HG03558 (cell line): ENCODE results near the gene COL18A1.
"Not testable (repeated sequence)": the region's sequence is repeated elsewhere in the genome, so short reads cannot be mapped to it uniquely, and the experiment has no call there.

Experiments
- ATAC-seq: cut with Tn5 transposase; IDR thresholded peaks from one replicate; pipeline ENCODE4 v1.9.1; 2021; ENCODE audit warnings: moderate number of reproducible peaks; ENCODE audit not compliant: unreplicated experiment; ENCODE audit errors: extremely low read depth

Gene COL18A1

DNA sequence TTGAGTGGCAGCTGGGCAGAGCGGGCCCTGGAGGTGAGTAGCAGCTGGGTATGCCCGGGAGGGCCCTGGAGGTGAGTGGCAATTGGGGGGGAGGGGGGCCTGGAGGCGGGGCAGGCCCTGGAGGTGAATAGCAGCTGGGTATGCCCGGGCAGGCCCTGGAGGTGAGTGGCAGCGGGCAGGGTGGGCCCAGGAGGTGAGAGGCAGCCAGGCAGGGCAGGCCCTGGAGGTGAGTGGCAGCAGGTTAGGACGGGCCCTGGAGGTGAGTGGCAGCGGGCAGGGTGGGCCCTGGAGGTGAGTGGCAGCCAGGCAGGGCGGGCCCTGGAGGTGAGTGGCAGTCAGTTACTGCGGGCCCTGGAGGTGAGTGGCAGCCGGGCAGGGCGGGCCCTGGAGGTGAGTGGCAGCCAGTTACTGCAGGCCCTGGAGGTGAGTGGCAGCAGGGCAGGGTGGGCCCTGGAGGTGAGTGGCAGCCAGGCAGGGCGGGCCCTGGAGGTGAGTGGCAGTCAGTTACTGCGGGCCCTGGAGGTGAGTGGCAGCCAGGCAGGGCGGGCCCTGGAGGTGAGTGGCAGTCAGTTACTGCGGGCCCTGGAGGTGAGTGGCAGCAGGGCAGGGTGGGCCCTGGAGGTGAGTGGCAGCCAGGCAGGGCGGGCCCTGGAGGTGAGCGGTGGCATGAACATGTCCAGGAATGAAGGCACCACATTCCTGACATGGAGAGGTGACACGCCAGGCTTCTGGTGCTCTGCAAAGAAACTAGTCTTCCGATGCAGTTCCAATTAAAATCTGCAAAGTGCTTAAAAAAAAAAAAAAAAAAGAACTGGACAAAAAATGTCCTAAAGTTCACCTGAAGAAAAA, 122.4 kb downstream of the COL18A1 start:
- ATAC-seq, result not testable (repeated sequence)

DNA sequence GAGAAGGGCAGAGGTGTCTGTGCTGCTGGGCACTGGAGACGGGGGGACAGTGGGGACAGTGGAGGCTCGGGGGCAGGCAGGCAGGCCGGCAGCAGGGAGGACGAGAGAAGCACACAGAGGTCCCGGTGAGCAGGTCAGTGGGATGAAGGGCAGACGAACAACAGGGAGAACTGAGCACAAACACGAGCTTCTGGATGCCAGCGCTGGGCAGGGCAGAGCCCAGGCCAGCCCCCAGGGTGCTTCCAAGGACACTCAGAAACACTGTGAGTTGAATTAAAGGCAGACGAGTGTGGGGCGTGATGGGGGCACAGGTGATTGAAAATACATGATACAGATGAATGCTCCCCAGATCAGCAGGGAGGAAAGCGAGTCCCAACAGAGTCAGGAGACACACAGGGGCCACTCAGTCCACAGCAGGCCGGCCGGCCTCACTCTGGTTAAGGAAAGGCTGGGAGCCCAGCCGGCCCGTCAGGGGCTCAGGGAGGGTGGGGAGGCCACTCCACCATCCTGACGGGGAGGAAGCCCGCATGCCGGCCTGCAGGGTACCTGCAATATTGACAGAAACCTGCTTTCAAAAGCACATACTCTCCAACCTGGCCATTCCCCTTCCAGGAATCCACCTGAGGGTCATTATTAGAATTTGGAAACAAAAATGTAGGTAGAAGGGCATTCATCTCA, 123.2 kb downstream of the COL18A1 start:
- ATAC-seq, result no peak

DNA sequence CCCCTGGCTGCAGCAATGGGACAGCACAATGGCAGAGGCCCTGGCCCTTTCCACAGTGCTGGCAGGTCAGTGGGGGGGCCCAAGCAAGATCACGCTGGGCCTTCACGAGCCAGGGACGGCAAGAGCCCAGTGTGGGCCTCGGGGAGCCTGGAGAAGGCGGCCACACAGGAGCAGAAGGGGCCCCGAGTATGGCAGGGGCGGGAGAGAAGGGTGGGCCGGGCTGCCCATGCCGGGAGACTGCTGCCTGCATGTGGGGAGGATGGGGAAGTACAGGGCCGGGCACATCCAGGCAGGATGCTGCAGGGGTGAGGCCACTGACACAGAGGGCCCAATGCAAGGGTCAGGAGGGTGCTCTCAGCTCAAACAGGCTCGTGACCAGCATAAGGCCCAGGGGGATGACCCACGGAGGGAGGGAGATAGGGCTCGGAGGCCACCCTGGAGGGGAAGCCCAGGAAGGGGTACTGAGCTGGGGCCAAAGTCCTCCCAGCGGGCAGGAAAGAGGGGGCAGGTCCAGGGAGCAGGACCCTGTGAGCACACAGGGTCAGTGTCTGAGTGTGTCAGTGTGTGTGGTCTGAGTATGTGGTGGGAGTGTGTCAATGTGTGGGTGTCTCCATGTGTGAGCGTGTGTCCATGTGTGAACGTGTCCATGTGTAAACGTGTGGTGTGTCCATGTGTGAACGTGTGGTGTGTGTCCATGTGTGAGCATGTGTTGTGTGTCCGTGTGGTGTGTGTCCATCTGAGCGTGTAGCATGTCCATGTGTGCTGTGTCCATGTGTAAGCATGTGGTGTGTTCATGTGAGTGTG, 124.2 kb downstream of the COL18A1 start:
- ATAC-seq, result no peak

DNA sequence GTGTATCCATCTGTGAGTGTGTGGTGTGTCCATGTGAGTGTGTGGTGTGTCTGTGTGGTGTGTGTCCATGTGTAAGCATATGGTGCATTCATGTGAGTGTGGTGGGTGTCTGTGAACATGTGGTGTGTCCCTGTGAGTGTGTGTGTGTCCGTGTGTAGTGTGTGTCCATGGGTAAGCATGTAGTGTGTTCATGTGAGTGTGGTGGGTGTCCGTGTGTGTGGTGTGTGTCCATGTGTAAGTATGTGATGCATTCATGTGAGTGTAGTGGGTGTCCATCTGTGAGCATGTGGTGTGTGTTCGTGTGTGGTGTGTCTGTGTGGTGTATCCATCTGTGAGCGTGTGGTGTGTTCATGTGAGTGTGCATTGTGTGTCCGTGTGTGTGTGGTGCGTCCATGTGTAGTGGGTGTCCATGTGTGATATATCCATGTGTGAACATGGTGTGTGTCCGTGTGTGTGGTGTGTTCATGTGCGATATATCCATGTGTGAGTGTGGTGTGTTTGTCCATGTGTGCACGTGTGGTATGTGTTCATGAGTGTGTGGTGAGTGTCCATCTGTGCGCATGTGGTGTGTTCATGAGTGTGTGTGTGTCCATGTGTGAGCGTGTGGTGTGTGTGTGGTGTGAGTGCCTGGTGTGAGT, 124.9 kb downstream of the COL18A1 start:
- no peak for ATAC-seq

DNA sequence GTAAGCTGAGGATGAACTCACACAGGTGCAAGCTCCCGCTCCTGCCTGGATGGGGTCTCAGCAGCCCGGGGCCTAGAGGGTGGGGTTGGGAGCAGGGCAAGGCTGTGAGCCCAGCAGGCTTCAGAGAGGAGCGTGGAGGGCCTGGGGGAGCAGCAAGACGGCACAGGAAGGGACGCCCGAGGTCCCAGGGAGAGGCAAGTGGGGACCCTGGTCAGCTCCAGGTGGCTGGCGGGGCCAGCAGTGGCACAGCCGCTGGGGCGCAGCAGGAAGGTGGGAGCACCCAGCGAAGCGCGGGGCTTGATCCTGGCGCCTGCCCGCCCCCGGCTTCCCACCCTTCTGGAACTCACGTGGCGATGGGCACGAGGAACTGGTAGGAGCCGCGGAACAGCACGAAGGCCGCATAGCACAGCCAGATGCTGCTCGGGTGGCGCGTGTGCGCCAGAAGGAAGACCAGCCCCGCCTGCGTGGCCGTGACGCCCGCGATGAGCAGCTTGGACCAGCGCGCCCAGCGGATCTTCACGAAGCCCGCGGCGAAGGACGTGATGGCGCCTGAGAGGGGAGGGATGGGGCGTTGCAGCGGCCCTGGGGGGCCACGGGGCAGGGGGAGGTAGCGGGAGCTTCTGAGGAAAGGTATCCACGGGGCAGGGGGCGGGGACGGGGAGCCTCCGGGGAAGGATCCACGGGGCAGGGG, 125.6 kb downstream of the COL18A1 start:
- no peak for ATAC-seq

DNA sequence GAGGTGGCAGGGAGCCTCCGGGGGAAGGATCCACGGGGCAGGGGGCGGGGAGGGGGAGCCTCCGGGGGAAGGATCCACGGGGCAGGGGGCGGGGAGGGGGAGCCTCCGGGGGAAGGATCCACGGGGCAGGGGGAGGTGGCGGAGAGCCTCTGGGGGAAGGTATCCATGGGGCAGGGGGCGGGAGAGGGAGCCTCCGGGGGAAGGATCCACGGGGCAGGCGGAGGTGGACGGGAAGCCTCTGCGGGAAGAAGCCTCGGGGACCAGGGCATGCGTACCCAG, 126.1 kb downstream of the COL18A1 start:
- ATAC-seq, result not testable (repeated sequence)

DNA sequence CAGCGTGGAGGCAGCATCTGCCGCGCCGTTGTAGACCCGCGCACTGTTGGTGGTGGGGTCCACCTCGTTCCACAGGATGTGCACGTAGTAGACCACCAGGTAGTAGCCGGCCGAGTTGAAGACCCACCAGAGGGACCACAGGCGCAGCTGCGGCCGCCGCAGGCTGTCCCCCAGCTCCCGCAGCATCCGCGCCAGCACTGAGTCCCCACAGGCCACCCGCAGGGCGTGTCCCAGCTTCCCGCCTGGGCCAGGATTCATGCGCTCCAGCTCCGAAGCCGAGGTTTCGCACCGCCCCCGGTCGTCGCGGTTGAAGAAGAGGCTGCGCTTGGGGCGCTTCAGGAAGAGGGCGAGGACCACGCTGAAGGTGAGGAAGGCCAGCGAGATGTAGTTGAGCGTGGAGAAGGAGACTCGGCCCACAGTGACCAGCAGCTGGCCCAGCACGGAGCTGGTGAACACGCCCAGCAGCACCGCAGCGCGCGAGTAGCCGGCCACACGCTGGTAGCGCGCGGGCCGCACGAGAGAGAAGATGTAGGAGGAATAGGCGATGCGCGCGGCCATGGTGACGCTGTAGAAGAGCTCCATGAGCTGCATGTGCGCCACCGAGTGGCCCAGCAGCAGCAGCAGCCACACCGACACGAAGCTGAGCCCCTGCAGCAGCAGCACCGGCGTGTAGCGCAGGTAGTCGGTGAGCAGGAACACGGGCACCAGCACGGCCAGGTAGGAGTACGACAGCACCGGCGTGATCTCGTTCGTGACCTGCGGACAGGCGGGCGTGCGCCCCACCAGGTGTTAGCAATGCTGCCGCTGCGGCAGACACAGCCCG, 126.6 kb downstream of the COL18A1 start:
- no peak for ATAC-seq

DNA sequence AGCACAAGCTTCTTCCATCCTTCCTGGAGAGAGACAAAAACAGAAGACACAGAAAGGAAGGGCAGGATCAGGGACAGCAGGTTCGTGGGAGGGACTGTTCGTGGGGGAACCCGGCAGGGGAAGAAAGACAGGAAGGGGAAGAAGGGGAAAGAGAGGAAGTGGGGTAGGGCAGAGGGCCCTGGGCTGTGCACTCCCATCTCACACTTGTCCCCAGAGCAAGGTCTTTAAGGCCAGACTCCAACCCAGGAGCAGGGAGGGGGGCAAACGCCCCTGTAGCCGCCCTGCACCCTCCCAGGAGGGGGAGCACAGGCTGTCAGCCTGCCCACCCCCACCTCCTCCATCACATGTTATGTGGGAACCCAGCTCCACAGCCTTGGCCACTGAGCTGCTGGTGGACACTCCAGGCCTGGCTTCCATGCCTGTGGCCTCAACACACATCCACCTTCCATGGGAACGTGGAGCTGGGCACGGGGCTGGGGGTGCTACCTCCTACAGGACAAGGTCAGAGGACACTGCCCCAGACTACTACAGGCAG, 127.9 kb downstream of the COL18A1 start:
- ATAC-seq, result no peak

DNA sequence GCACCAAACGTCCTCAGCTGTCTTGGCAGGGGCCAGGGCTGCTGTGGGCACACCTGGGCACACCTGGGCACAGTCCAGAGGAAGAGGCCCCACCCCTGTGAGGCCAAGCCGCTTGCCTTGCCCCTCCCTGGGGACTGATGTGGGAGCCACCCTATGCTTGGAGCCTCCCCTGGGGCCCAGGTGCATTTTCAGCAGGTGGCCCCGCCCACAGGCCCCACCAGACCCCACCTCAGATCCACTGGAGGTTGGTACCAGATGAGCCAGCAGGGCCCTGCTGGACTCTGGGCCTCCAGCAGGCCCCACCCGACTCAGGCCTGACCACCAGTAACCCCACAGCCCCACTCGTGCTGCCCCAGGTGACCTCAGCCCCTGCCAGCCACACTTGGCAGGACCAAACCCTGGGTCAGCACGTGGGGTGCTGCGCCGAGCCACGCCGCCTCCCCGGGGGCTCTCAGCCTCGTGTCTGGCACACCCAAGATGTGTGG, 128.4 kb downstream of the COL18A1 start:
- ATAC-seq, result no peak

DNA sequence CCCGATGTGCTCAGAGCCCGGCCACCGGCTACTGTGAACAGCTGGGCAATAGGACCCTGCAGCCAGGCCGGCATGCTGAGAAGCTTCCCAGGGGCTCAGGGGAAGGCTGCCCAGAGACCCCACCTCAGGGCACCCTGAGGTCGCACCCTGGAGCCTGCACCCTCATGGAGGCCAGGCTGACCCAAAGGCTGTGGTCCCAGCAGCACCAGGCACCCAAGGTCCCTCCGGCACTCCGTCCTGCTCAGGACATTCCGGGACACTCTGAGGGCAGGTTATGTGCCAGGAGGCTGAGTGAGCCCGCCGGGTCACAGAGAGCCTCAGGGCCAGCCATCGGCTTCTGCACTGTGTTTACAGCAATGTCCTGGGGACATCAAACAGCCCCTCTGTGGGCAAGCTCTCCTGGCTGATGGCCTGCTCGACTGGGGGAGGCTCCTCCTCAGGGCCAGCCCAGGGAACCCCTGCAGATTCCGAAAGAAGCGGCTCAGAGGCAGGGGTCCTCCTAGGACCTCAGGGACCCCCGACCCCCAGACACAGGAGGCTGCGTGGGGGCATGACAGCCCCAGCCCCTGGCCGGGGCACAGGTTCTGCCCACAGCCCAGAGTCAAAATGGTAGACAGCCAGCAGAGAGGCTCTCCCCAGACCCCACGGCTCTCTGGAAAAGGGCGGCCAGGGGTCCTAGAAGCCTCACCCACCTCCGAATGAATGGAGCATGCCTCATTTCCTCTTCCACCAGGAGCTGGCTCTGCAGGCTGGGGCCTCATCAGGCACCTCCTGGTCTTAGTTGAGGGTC, 129.1 kb downstream of the COL18A1 start:
- no peak for ATAC-seq

DNA sequence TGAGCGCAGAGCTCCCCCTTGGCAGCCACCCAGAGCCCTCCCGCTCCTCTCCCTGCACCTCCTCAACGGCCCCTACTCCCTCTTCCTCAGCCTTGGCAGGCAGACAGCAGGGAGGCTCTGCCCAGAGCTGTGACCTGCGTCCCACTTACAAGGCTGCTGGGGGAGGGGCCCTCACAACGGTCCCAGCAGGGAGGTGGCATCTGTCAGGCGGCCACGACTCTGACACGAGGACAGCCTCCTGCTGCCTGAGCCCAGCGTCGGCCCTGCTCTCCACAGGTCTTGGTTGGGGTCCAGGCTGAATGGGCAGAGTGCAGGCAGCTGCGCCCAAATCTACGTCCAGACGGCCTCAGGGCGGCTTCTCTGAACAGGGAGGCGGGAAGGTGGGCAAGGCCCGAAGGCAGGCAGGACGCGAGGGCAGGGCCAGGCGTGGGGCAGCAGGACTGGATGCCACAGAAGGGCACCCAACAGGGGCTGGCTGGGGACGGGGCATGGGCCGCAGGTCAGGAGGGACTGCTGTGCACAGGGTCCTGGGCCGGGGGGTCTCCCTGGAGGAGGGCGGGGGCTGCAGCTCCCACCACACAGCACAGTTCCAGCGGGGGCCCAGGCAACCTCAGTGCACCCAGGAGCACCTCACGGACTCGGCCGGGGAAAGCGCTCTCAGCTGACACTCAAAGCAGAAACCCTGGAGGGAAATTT, 129.8 kb downstream of the COL18A1 start:
- ATAC-seq, result no peak

DNA sequence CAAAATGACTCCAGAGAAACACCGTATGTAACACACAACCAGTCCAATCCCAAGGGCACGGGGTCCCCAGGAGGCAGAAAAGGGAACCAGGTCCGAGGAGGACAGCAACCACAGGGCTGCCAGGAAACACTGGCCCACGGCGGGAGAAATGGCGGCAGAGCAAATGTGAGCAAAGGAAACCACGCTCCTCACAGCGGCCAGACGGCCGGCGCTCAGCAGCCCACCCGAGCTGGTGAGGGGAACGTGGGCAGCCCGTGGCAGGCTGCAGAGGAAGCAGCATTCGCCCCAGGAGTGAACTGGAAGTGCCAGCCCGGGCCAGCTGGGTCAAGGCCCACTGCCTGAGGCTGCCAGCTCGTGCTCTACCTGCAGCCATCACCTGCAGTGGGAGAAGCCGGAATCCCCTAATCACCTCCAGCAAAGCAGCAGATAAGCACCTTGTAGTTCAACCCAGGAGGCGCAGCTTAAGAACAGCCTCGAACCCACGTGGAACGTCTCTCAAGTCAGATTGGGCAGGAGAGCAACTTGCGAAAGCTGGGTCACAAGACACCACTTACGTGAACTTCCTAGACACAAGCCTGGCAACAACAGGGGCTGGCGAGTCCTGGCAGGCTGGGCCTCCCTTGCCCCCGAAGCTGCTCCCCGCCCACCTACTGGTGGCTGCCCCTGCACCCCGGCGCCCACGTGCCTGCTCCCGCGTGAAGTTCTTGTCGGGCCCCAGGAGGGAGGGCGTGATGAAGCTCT, 130.5 kb downstream of the COL18A1 start:
- no peak for ATAC-seq

DNA sequence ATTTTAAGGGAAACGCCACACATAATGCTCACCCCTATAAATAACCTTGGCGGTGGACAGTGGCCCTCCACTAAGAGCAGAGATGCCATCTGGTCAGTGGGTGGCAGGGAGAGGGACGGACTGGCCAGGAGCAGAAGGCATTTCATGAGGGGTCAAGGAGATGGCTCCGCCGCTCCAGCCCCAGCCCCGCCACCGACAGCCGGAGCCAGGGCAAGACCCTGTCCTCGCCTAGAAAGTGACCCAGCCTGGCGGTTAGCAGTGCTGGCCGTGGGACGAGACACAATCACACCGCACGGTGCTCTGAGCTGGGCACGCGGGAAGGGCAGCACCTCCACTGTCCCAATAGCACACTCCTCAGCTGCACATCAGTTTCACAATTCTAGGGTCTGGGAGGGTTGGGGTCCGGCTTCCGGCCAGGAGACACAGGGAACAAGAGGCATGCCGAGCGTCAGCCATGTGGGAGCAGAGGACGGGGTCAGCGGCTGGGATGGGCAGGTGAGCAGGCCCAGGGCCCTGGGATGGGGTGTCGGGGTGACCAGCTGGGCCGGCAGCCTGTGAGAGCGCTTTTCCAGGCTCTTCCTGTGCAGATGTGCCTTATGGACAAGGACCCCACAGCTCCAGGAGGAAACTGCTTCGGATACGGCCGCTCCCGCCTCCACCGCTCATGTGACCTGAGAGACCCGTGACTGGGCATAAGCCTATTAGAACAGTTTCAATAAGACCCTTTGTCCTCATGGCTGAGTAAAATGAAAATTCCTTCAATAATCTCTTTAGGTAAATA, 131.5 kb downstream of the COL18A1 start:
- no peak for ATAC-seq

DNA sequence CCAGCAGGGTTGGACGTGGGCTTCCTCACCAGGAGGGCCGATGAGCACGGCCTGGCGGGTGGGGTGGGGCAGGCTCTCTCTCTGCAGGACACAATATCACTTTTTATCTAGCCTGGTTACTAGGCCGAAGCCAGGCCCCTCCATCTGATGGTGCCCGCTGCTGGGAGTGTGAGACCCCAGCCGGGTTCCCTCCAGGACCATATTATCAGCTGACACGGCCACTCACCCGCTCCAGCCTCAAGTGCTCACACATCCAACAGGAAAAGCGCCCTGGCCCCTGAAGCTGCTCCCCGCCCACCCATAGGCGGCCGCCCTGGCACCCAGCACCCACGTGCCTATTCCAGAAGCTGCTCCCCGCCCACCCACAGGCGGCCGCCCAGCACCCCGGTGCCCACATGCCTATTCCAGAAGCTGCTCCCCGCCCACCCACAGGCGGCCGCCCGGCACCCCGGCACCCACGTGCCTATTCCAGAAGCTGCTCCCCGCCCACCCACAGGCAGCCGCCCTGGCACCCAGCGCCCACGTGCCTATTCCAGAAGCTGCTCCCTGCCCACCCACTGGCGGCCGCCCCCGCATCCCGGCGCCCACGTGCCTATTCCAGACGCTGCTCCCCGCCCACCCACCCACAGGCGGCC, 132.3 kb downstream of the COL18A1 start:
- no peak for ATAC-seq

DNA sequence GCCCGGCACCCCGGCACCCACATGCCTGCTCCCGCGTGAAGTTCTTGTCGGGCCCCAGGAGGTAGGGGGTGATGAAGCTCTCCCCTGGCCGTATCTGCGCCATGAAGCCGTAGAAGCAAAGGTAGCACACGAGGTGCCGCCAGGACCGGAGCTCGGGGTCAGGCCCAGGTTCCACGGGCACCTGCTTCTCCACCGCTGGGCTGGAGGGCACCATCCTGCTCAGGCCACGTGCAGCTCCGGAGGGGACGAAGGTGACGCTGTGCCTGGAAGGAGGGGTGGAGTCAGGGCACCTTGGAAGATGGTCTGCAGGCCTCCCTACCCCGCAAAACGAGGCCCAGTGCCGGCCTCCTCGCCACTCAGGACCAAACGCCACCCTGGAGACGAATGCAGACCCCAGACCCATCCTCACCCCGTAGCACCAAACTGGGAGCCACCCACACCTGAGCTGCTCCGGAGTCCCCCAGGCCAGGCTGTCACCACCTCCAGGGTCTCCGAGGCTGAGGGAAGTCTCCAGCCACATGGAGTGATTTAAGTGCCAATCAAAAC, 132.9 kb downstream of the COL18A1 start:
- ATAC-seq, result no peak
